Natural killer cell treated with Interleukin-12 subunit alpha and Interleukin-12 subunit beta and Interleukin-15 and Interleukin-18, amount 100 ng/mL, for 72 hours (primary cell): ENCODE data around the gene ALCAM. TPM values are rescaled to one million over a fixed set of nuclear protein-coding genes. Genes with fewer than 3 reads are reported as not detected.

ENCODE experiments used
- ATAC-seq, 2 donors: fragments of 150-1000 bp; cut with Tn5 transposase in 1 of 2; sonication (Bioruptor Pico), chemical (Tn5 transposase) in 1 of 2; 2 replicates each; pipeline ENCODE4 v1.10.0; 2021
- DNase-seq: peaks from one replicate; pipeline ENCODE4 v3.0.0; 2022; ENCODE audit warnings: low spot score
- H3K27ac Mint-ChIP-seq, 2 donors: 1 replicate in 1 of 2; 2 replicates in 1 of 2; pipeline ENCODE4 v1.8.0; 2022; ENCODE audit warnings: mixed read lengths in 2 of 2, mild to moderate bottlenecking in 1 of 2, moderate library complexity in 1 of 2
- H3K27me3 Mint-ChIP-seq, 2 donors: 1 replicate in 1 of 2; 2 replicates in 1 of 2; pipeline ENCODE4 v1.8.0; 2022; ENCODE audit warnings: mixed read lengths in 2 of 2
- H3K36me3 Mint-ChIP-seq: one replicate; pipeline ENCODE4 v1.8.0; 2022; ENCODE audit warnings: mixed read lengths
- H3K4me1 Mint-ChIP-seq, 2 donors: 1 replicate in 1 of 2; 2 replicates in 1 of 2; pipeline ENCODE4 v1.8.0; 2022; ENCODE audit warnings: low read depth in 2 of 2, mixed read lengths in 2 of 2, mild to moderate bottlenecking in 1 of 2
- H3K4me3 Mint-ChIP-seq: one replicate; pipeline ENCODE4 v1.8.0; 2022; ENCODE audit warnings: mixed read lengths
- H3K9me3 Mint-ChIP-seq: 2 replicates; pipeline ENCODE4 v1.8.0; 2022; ENCODE audit warnings: mixed read lengths
- total RNA-seq, 2 donors: library from RNA; stranded (reverse); gene quantifications; one replicate each; pipeline ENCODE4 v1.2.3, GENCODE V29; 2022

ALCAM gene
- total RNA-seq, 2 donors from 2014 or later = 8.0 to 9.0 TPM

- Mint-ChIP-seq H3K4me3 (no peak overlapping the region), H3K27ac (no peak overlapping the region), H3K4me1 (no peaks in the 10 kb centered on the region), H3K9me3 (peaks cover 3% of the 10 kb centered on the region), H3K36me3 (no peaks in the 10 kb centered on the region), H3K27me3 (no peaks in the 10 kb centered on the region)
- ATAC-seq (no peak), DNase-seq (no peak)
Measured at GRCh38 chr3:105409364-105409763, 42.7 kb downstream of the ALCAM start.

GRCh38 chr3:105413343-105413887 lies 46.7 kb downstream of the ALCAM start:
- H3K4me1 Mint-ChIP-seq = no peaks in the 10 kb centered on the region
- ATAC-seq (no peak), DNase-seq (no peak)
- no peaks in the 10 kb centered on the region for H3K36me3 Mint-ChIP-seq
- no peaks in the 10 kb centered on the region for H3K9me3 Mint-ChIP-seq
- no peak overlapping the region for H3K4me3 Mint-ChIP-seq
- no peak overlapping the region for H3K27ac Mint-ChIP-seq
- H3K27me3 Mint-ChIP-seq = no peaks in the 10 kb centered on the region

- H3K27ac Mint-ChIP-seq = no peak overlapping the region
- ATAC-seq (no peak), DNase-seq (no peak)
- H3K27me3 Mint-ChIP-seq = no peaks in the 10 kb centered on the region
- no peaks in the 10 kb centered on the region for H3K36me3 Mint-ChIP-seq
- H3K4me1 Mint-ChIP-seq = no peaks in the 10 kb centered on the region
- no peaks in the 10 kb centered on the region for H3K9me3 Mint-ChIP-seq
- H3K4me3 Mint-ChIP-seq = no peak overlapping the region
Measured at GRCh38 chr3:105414841-105415240, 48.1 kb downstream of the ALCAM start.

GRCh38 chr3:105415951-105416350 lies 49.2 kb downstream of the ALCAM start:
- Mint-ChIP-seq H3K27me3 (no peaks in the 10 kb centered on the region), H3K36me3 (no peaks in the 10 kb centered on the region), H3K4me3 (no peak overlapping the region), H3K9me3 (no peaks in the 10 kb centered on the region), H3K4me1 (no peaks in the 10 kb centered on the region), H3K27ac (no peak overlapping the region)
- no peak for DNase-seq
- ATAC-seq = no peak

- Mint-ChIP-seq H3K9me3 (no peaks in the 10 kb centered on the region), H3K4me3 (no peak overlapping the region), H3K4me1 (no peaks in the 10 kb centered on the region), H3K27ac (no peak overlapping the region), H3K36me3 (no peaks in the 10 kb centered on the region), H3K27me3 (no peaks in the 10 kb centered on the region)
- no peak for ATAC-seq
- no peak for DNase-seq
Measured at GRCh38 chr3:105417525-105418289, 51.0 kb downstream of the ALCAM start.

- Mint-ChIP-seq H3K36me3 (no peaks in the 10 kb centered on the region), H3K4me1 (no peaks in the 10 kb centered on the region), H3K27me3 (no peaks in the 10 kb centered on the region), H3K4me3 (no peak overlapping the region), H3K9me3 (no peaks in the 10 kb centered on the region), H3K27ac (no peak overlapping the region)
- no peak for ATAC-seq
- DNase-seq = no peak
Measured at GRCh38 chr3:105422645-105423044, 55.9 kb downstream of the ALCAM start.

- Mint-ChIP-seq H3K4me3 (no peak overlapping the region), H3K9me3 (no peaks in the 10 kb centered on the region), H3K27me3 (no peaks in the 10 kb centered on the region), H3K27ac (no peak overlapping the region), H3K4me1 (no peaks in the 10 kb centered on the region), H3K36me3 (no peaks in the 10 kb centered on the region)
- ATAC-seq = no peak
- DNase-seq = no peak
Measured at GRCh38 chr3:105423397-105423796, 56.7 kb downstream of the ALCAM start.

- no peaks in the 10 kb centered on the region for H3K4me1 Mint-ChIP-seq
- ATAC-seq = no peak
- H3K27me3 Mint-ChIP-seq = no peaks in the 10 kb centered on the region
- no peak overlapping the region for H3K4me3 Mint-ChIP-seq
- H3K9me3 Mint-ChIP-seq = no peaks in the 10 kb centered on the region
- H3K27ac Mint-ChIP-seq = no peak overlapping the region
- DNase-seq = no peak
- H3K36me3 Mint-ChIP-seq = no peaks in the 10 kb centered on the region
Measured at GRCh38 chr3:105424412-105425152, 57.9 kb downstream of the ALCAM start.

- Mint-ChIP-seq H3K27me3 (no peaks in the 10 kb centered on the region), H3K4me1 (no peaks in the 10 kb centered on the region), H3K4me3 (no peak overlapping the region), H3K36me3 (no peaks in the 10 kb centered on the region), H3K27ac (no peak overlapping the region), H3K9me3 (no peaks in the 10 kb centered on the region)
- DNase-seq (no peak), ATAC-seq (no peak)
Measured at GRCh38 chr3:105425153-105425502, 58.4 kb downstream of the ALCAM start.

- Mint-ChIP-seq H3K4me3 (no peak overlapping the region), H3K27me3 (no peaks in the 10 kb centered on the region)
- ATAC-seq = no peak
Measured at GRCh38 chr3:105427332-105427731, 60.6 kb downstream of the ALCAM start.

GRCh38 chr3:105429034-105429762 lies 62.5 kb downstream of the ALCAM start:
- no peaks in the 10 kb centered on the region for H3K27me3 Mint-ChIP-seq
- H3K27ac Mint-ChIP-seq = no peak overlapping the region
- no peak for ATAC-seq
- H3K4me3 Mint-ChIP-seq = no peak overlapping the region
- H3K9me3 Mint-ChIP-seq = no peaks in the 10 kb centered on the region
- no peak for DNase-seq
- no peaks in the 10 kb centered on the region for H3K36me3 Mint-ChIP-seq
- no peaks in the 10 kb centered on the region for H3K4me1 Mint-ChIP-seq

More at GRCh38 chr3:105427332-105427731, 60.6 kb downstream of the ALCAM start:
- Mint-ChIP-seq H3K4me1 (no peaks in the 10 kb centered on the region), H3K36me3 (no peaks in the 10 kb centered on the region), H3K27ac (no peak overlapping the region), H3K9me3 (no peaks in the 10 kb centered on the region)
- DNase-seq = no peak

GRCh38 chr3:105430455-105430854 lies 63.7 kb downstream of the ALCAM start:
- ATAC-seq (no peak), DNase-seq (no peak)
- H3K36me3 Mint-ChIP-seq = no peaks in the 10 kb centered on the region
- H3K4me1 Mint-ChIP-seq = no peaks in the 10 kb centered on the region
- no peak overlapping the region for H3K4me3 Mint-ChIP-seq
- H3K27ac Mint-ChIP-seq = no peak overlapping the region
- no peaks in the 10 kb centered on the region for H3K9me3 Mint-ChIP-seq
- no peaks in the 10 kb centered on the region for H3K27me3 Mint-ChIP-seq

- no peak overlapping the region for H3K4me3 Mint-ChIP-seq
- ATAC-seq (no peak), DNase-seq (no peak)
- H3K4me1 Mint-ChIP-seq = no peaks in the 10 kb centered on the region
- no peaks in the 10 kb centered on the region for H3K27me3 Mint-ChIP-seq
- no peak overlapping the region for H3K27ac Mint-ChIP-seq
- H3K36me3 Mint-ChIP-seq = no peaks in the 10 kb centered on the region
- no peaks in the 10 kb centered on the region for H3K9me3 Mint-ChIP-seq
Measured at GRCh38 chr3:105431200-105431599, 64.5 kb downstream of the ALCAM start.

- H3K4me3 Mint-ChIP-seq = no peak overlapping the region
- peaks cover 2% of the 10 kb centered on the region for H3K9me3 Mint-ChIP-seq
- H3K4me1 Mint-ChIP-seq = no peaks in the 10 kb centered on the region
- H3K27ac Mint-ChIP-seq = no peak overlapping the region
- ATAC-seq (no peak), DNase-seq (no peak)
- no peaks in the 10 kb centered on the region for H3K36me3 Mint-ChIP-seq
- no peaks in the 10 kb centered on the region for H3K27me3 Mint-ChIP-seq
Measured at GRCh38 chr3:105435277-105435676, 68.6 kb downstream of the ALCAM start.
